Measurements from ENCODE around the gene CRTC2. TPM values are rescaled to one million over a fixed set of nuclear protein-coding genes. Genes with fewer than 3 reads are reported as not detected.

The CRTC2 gene
- total and polyA plus RNA-seq, 9 of the 15 experiments (the other 6 are each of a cell fraction or from before 2014, with no cell fraction given), result 2.7 to 26.4 (median 10.2) TPM

- no TSS peak for BruUV-seq (replicated peaks)
- Histone ChIP-seq H3K27ac (ENCODE audit: extremely low read depth, low read depth, low read length) (no peak overlapping the region), H2AFZ (ENCODE audit: low read depth, low read length) (no peak overlapping the region), H3K9me1 (ENCODE audit: control insufficient read depth, insufficient read depth, low read length) (no peaks in the 10 kb centered on the region), H4K20me1 (replicated peaks; ENCODE audit: control insufficient read depth, insufficient read depth, low read length) (peaks cover 2% of the 10 kb centered on the region; the same call in 1 of the 2 replicates), H3K4me2 (ENCODE audit: insufficient read depth, low read length) (no peak overlapping the region), H3K9me3 (replicated peaks; ENCODE audit: control insufficient read depth, insufficient read depth, low read depth, low read length) (no peaks in the 10 kb centered on the region), H3K9ac (ENCODE audit: insufficient read depth in 1 of 2, low read depth in 2 of 2, low read length in 2 of 2) (no peak overlapping the region), H3K4me3 (no peak overlapping the region), H3K4me1 (replicated peaks in 1 of 2; ENCODE audit: control insufficient read depth in 2 of 2, insufficient read depth in 2 of 2, low read length in 2 of 2) (peaks cover 9 to 10% of the 10 kb centered on the region in 2 experiments), H3K36me3 (ENCODE audit: control insufficient read depth, insufficient read depth, low read length) (peaks cover 67% of the 10 kb centered on the region; the same call in 2 of the 3 replicates), H3K79me2 (ENCODE audit: control insufficient read depth, insufficient read depth, low read length) (peaks cover 19% of the 10 kb centered on the region), H3K27me3 (ENCODE audit: control insufficient read depth in 2 of 2, insufficient read depth in 2 of 2, low read length in 2 of 2) (no peaks in the 10 kb centered on the region)
- 97% methylated on average over 6 of the region's 11 CpGs for WGBS (ENCODE audit: insufficient coverage, low coverage, missing lambda C conversion rate)
- FAIRE-seq (no peak), ATAC-seq (no peak), DNase-seq (ENCODE audit: extremely low read depth in 1 of 4, low spot score in 3 of 4) (no peak)
- intact Hi-C loops (cut with micrococcal nuclease) (no loop called here), in situ Hi-C loops (cut with MboI) (no loop called here)
- CTCF ChIA-PET (ENCODE audit: low intra/inter-chr PET ratio), result no interaction called here
- TF ChIP-seq ZNF79 (CRISPR knock-in tag; IDR thresholded peaks at IDR 0.05; ENCODE audit: low read depth), result no peak
- 0 out of 2 replicates have a peak, but pooled peaks have one; percentile 23 for TF ChIP-seq RBFOX2 (IDR thresholded peaks at IDR 0.05; ENCODE audit: low read depth, low read length)
- POLR2A ChIA-PET, result no interaction called here
Measured at GRCh38 chr1:153951183-153951582, 7.2 kb downstream of the CRTC2 start.

GRCh38 chr1:153946622-153947241, 11.7 kb downstream of the CRTC2 start, which contains the start of gene DENND4B:
Gene DENND4B, minus strand, starts transcription at chr1:153946718. Its CDS starts 2,344 bp downstream, at chr1:153944374.
- Histone ChIP-seq H3K9me3 (replicated peaks; ENCODE audit: control insufficient read depth, insufficient read depth, low read depth, low read length) (no peaks in the 10 kb centered on the region), H3K9me1 (ENCODE audit: control insufficient read depth, insufficient read depth, low read length) (no peaks in the 10 kb centered on the region), H3K4me3 (peak within 1 kb of the TSS; percentile 99), H3K79me2 (ENCODE audit: control insufficient read depth, insufficient read depth, low read length) (peaks cover 29% of the 10 kb centered on the region), H3K36me3 (ENCODE audit: control insufficient read depth, insufficient read depth, low read length) (peaks cover 69% of the 10 kb centered on the region), H3K27ac (ENCODE audit: extremely low read depth, low read depth, low read length) (peak within 1 kb of the TSS; percentile 85), H3K4me2 (ENCODE audit: insufficient read depth, low read length) (peak within 1 kb of the TSS; percentile 98), H3K4me1 (replicated peaks in 1 of 2; ENCODE audit: control insufficient read depth in 2 of 2, insufficient read depth in 2 of 2, low read length in 2 of 2) (peaks cover 12 to 32% of the 10 kb centered on the region in 2 experiments; a peak in 4 of 5 replicates), H4K20me1 (replicated peaks; ENCODE audit: control insufficient read depth, insufficient read depth, low read length) (no peaks in the 10 kb centered on the region), H3K9ac (ENCODE audit: insufficient read depth in 1 of 2, low read depth in 2 of 2, low read length in 2 of 2) (peak within 1 kb of the TSS; percentile 88 to 99), H3K27me3 (ENCODE audit: control insufficient read depth in 2 of 2, insufficient read depth in 2 of 2, low read length in 2 of 2) (no peaks in the 10 kb centered on the region), H2AFZ (ENCODE audit: low read depth, low read length) (peak within 1 kb of the TSS; percentile 60; the same call in 1 of the 2 replicates)
- in situ Hi-C loops (cut with MboI) (no loop called here), intact Hi-C loops (cut with micrococcal nuclease) (loop anchor here (5.0 kb wide), 1 partner anchor 41 kb away; the partner anchor contains the start of gene RAB13)
- POLR2A ChIA-PET, result interaction anchor here (0.6 to 5.5 kb wide), 15 partner anchors 11 to 316 kb away, joined by 3 to 39 read pairs (median 4); partner anchors contain the start of genes CREB3L4, CRTC2, GATAD2B and JTB
- CTCF ChIA-PET (ENCODE audit: low intra/inter-chr PET ratio), result interaction anchor here (0.5 to 1.8 kb wide), 4 partner anchors 16 to 326 kb away, joined by 3 to 7 read pairs (median 4); partner anchors contain the start of gene HAX1
- no TSS peak for BruUV-seq (replicated peaks)
- peak; percentile 81 for FAIRE-seq
- 20% methylated on average over 13 of the region's 28 CpGs for WGBS (ENCODE audit: insufficient coverage, low coverage, missing lambda C conversion rate)
- DNase-seq (ENCODE audit: extremely low read depth in 1 of 4, low spot score in 3 of 4), result peak; percentile 92 to 96 (median 95)
- peak; percentile 94 for ATAC-seq
- TF ChIP-seq AFF1 (IDR thresholded peaks at IDR 0.05; ENCODE audit: low read depth in 1 of 2, partially characterized antibody in 2 of 2) (peak in 1 of 2 experiments; percentile 22), RBM17 (IDR thresholded peaks at IDR 0.05; ENCODE audit: borderline replicate concordance, low read depth, low read length) (no peak), SMC3 (conservative IDR thresholded peaks at IDR 0.05; ENCODE audit: insufficient read depth, low read depth, low read length) (peak; percentile 65; the same call in 1 of the 2 replicates), THRA (IDR thresholded peaks at IDR 0.05) (peak; percentile 91), MYNN (IDR thresholded peaks at IDR 0.05) (peak; percentile 83), MYNN (CRISPR knock-in tag; IDR thresholded peaks at IDR 0.05) (no peak), GATAD2A (IDR thresholded peaks at IDR 0.05) (peak; percentile 36; the same call in 1 of the 2 replicates)

All from K562 (cell line).